Stimulated activated CD8-positive, alpha-beta memory T cell treated with anti-CD3 and anti-CD28 coated beads, Interleukin-2, amount 100 ng/mL, for 1 hour (primary cell): Measurements from ENCODE around the gene SPZ1.
"Not testable (repeated sequence)": the region's sequence is repeated elsewhere in the genome, so short reads cannot be mapped to it uniquely, and the experiment has no call there.

Experiments
- DNase-seq, 2 donors: peaks; one replicate each; pipeline ENCODE4 v3.0.0-alpha.2; 2020; ENCODE audit warnings: low read depth in 2 of 2

SPZ1 gene

GRCh38 chr5:80339116-80339515 lies 19.3 kb downstream of the SPZ1 start:
- DNase-seq: no peak

- no peak for DNase-seq
These were observed 21.4 kb downstream of the SPZ1 start for GRCh38 chr5:80341016-80341775.

- DNase-seq: no peak
These were observed 23.3 kb downstream of the SPZ1 start for GRCh38 chr5:80343067-80343466.

- DNase-seq: peak in 1 of 2 donors; percentile 2
These were observed 26.3 kb downstream of the SPZ1 start for GRCh38 chr5:80346055-80346454.

GRCh38 chr5:80348171-80348570 lies 28.4 kb downstream of the SPZ1 start:
- no peak for DNase-seq

GRCh38 chr5:80351019-80351418 lies 31.2 kb downstream of the SPZ1 start:
- not testable (repeated sequence) for DNase-seq

GRCh38 chr5:80355686-80356085 lies 35.9 kb downstream of the SPZ1 start:
- no peak for DNase-seq

GRCh38 chr5:80357671-80358070 lies 37.9 kb downstream of the SPZ1 start:
- no peak for DNase-seq

GRCh38 chr5:80360914-80361444 lies 41.2 kb downstream of the SPZ1 start:
- no peak for DNase-seq

- no peak for DNase-seq
These were observed 45.1 kb downstream of the SPZ1 start for GRCh38 chr5:80364892-80365291.

- DNase-seq: no peak
These were observed 49.1 kb downstream of the SPZ1 start for GRCh38 chr5:80368661-80369480.

- DNase-seq: no peak
These were observed 49.7 kb downstream of the SPZ1 start for GRCh38 chr5:80369521-80369920.

GRCh38 chr5:80370390-80370789 lies 50.6 kb downstream of the SPZ1 start:
- no peak for DNase-seq
